ENCODE data around the gene ST7. TPM values are rescaled to one million over a fixed set of nuclear protein-coding genes. Genes with fewer than 3 reads are reported as not detected.

The ST7 gene
- total RNA-seq, 1 experiment from 2014 or later, result 12.9 TPM

DNA sequence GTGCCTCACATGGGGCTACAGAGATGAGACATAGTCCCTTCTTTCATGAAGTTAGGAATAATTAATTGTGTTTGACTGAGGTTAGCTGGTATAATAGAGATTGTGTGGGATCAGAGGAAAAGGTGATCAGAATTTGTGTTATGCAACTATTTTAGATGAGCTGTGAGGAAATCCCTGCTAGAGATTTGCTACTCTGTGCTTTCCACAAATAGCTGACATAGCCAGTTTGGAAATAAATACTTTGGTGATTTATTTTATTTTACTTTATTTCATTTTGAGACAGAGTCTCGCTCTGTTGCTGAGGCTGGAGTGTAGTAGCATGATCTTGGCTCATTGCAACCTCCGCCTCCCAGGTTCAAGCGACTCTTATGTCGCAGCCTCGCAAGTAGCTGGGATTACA is 32.3 kb downstream of the ST7 start:
- no peaks in the 10 kb centered on the region for H3K27me3 ChIP-seq (ENCODE audit: insufficient read depth, low read length)
- Mint-ChIP-seq H3K4me1 (0 out of 4 replicates have a peak, but pooled peaks cover 0 to 2% of the 10 kb centered on the region in 2 experiments), H3K4me3 (no peak overlapping the region), H3K27ac (no peak overlapping the region; a peak in 1 of 7 replicates), H3K27me3 (ENCODE audit: low read depth) (no peaks in the 10 kb centered on the region), H3K9me3 (peaks cover 2 to 7% of the 10 kb centered on the region in 2 experiments; a peak in 4 of 5 replicates), H3K36me3 (ENCODE audit: insufficient read depth in 1 of 3, low read depth in 3 of 3) (peaks cover 2 to 5% (median 4%) of the 10 kb centered on the region in 3 experiments; a peak in 3 of 7 replicates)
- no peak overlapping the region for H4K8ac ChIP-seq (replicated peaks; ENCODE audit: insufficient read length, low read depth, low read length)
- H2BK12ac ChIP-seq (ENCODE audit: insufficient read length, low read depth, low read length), result no peak overlapping the region
- H4K5ac ChIP-seq (ENCODE audit: insufficient read length, low read depth, low read length), result no peak overlapping the region
- no peaks in the 10 kb centered on the region for H3K79me2 ChIP-seq (ENCODE audit: insufficient read depth, low read length)
- no peaks in the 10 kb centered on the region for H4K20me1 ChIP-seq (ENCODE audit: control insufficient read depth, insufficient read depth, insufficient read length)
- no peaks in the 10 kb centered on the region for H3K4me1 ChIP-seq (ENCODE audit: insufficient read depth, low read length)
- no peak overlapping the region for H3K56ac ChIP-seq (ENCODE audit: insufficient read length, low read depth, low read length)
- no peak overlapping the region for H2BK20ac ChIP-seq (ENCODE audit: low read depth, low read length, poor library complexity, severe bottlenecking)
- no peak overlapping the region for H3K18ac ChIP-seq (ENCODE audit: insufficient read length, low read depth, low read length)
- no peak overlapping the region for H3K9ac ChIP-seq (ENCODE audit: extremely low read depth, insufficient read length, low read length)
- no peaks in the 10 kb centered on the region for H3K9me3 ChIP-seq (ENCODE audit: control insufficient read depth, low read depth, low read length)
- no peak overlapping the region for H2BK5ac ChIP-seq (ENCODE audit: insufficient read length, low read length)
- no peak overlapping the region for H3K27ac ChIP-seq (ENCODE audit: insufficient read length, low read depth, low read length)
- TF ChIP-seq, protein P1, sequence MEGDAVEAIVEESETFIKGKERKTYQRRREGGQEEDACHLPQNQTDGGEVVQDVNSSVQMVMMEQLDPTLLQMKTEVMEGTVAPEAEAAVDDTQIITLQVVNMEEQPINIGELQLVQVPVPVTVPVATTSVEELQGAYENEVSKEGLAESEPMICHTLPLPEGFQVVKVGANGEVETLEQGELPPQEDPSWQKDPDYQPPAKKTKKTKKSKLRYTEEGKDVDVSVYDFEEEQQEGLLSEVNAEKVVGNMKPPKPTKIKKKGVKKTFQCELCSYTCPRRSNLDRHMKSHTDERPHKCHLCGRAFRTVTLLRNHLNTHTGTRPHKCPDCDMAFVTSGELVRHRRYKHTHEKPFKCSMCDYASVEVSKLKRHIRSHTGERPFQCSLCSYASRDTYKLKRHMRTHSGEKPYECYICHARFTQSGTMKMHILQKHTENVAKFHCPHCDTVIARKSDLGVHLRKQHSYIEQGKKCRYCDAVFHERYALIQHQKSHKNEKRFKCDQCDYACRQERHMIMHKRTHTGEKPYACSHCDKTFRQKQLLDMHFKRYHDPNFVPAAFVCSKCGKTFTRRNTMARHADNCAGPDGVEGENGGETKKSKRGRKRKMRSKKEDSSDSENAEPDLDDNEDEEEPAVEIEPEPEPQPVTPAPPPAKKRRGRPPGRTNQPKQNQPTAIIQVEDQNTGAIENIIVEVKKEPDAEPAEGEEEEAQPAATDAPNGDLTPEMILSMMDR (conservative IDR thresholded peaks at IDR 0.05), result no peak
- H2AK5ac ChIP-seq (ENCODE audit: insufficient read length, low read length), result no peak overlapping the region
- H3K23me2 ChIP-seq (ENCODE audit: insufficient read length, low read depth, low read length, poor library complexity, severe bottlenecking), result no peaks in the 10 kb centered on the region
- no peak overlapping the region for H3K14ac ChIP-seq (ENCODE audit: insufficient read depth, low read length)
- no peak overlapping the region for H3T11ph ChIP-seq (ENCODE audit: low read length)
- H2BK15ac ChIP-seq (ENCODE audit: low read depth, low read length), result no peak overlapping the region
- H2AFZ ChIP-seq (ENCODE audit: low read length), result no peak overlapping the region
- no CpG with 5 or more reads among the region's 5 CpGs for WGBS (ENCODE audit: extremely low coverage, insufficient read length, low lambda C conversion rate)
- no peak overlapping the region for H3K4me2 ChIP-seq (ENCODE audit: insufficient read depth, insufficient read length, low read length)
- H3K79me1 ChIP-seq (ENCODE audit: insufficient read depth, low read depth, low read length, poor library complexity, severe bottlenecking), result no peaks in the 10 kb centered on the region
- no peak overlapping the region for H2BK120ac ChIP-seq (ENCODE audit: low read depth, low read length, poor library complexity, severe bottlenecking)
- no peak for DNase-seq
- H4K91ac ChIP-seq (ENCODE audit: insufficient read length, low read depth, low read length), result no peak overlapping the region
- no peak overlapping the region for H3K4ac ChIP-seq (ENCODE audit: low read depth, low read length)
- no peak overlapping the region for H3K23ac ChIP-seq (ENCODE audit: insufficient read length, low read depth, low read length)
